Measurements from ENCODE around the gene PRICKLE2. TPM values are rescaled to one million over a fixed set of nuclear protein-coding genes. Genes with fewer than 3 reads are reported as not detected.

The PRICKLE2 gene
- total and polyA plus RNA-seq, 10 donors, result 0.27 to 11.4 (median 5.4) TPM

- DNase-seq, result no peak
- H3K36me3 ChIP-seq, result no peaks in the 10 kb centered on the region
- whole genome bisulfite sequencing, 5 donors, result 67 to 90% (median 84%) methylated on average over 3 of the region's 3 CpGs
Observed at GRCh38 chr3:64059484-64060175, 165.6 kb downstream of the PRICKLE2 start.

DNA sequence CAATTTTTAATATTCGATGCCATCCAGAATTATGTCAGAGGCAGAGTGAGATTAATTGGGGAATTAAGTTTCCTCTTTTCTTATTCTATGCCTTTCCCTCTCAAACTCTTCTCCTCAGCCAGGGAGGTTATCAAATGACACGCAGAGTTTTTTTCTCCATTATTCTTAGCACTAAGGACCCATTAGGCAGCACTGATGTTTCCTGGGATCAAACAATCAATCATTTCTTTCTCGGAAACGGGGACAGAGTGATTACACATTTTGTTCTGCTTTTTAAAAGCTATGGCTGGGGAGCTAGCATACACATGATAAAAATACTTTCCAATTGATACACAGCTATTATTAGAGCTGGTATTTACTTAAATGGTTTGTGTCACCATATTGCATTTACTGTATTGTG lies 166.7 kb downstream of the PRICKLE2 start:
- Histone ChIP-seq H3K27me3 (replicated peaks in 1 of 7) (peaks cover 0 to 3% (median 0%) of the 10 kb centered on the region in 7 donors), H3K4me3 (no peak overlapping the region), H3K9me3 (no peaks in the 10 kb centered on the region), H3K27ac (no peak overlapping the region), H3K36me3 (no peaks in the 10 kb centered on the region), H3K4me1 (no peaks in the 10 kb centered on the region)
- WGBS, 5 donors, result 19 to 44% (median 24%) methylated on average over 4 of the region's 4 CpGs
- TF ChIP-seq POLR2AphosphoS5 (IDR thresholded peaks at IDR 0.05), result no peak
- TF ChIP-seq, protein P1, sequence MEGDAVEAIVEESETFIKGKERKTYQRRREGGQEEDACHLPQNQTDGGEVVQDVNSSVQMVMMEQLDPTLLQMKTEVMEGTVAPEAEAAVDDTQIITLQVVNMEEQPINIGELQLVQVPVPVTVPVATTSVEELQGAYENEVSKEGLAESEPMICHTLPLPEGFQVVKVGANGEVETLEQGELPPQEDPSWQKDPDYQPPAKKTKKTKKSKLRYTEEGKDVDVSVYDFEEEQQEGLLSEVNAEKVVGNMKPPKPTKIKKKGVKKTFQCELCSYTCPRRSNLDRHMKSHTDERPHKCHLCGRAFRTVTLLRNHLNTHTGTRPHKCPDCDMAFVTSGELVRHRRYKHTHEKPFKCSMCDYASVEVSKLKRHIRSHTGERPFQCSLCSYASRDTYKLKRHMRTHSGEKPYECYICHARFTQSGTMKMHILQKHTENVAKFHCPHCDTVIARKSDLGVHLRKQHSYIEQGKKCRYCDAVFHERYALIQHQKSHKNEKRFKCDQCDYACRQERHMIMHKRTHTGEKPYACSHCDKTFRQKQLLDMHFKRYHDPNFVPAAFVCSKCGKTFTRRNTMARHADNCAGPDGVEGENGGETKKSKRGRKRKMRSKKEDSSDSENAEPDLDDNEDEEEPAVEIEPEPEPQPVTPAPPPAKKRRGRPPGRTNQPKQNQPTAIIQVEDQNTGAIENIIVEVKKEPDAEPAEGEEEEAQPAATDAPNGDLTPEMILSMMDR (IDR thresholded peaks at IDR 0.05 in 8 of 11, conservative IDR thresholded peaks at IDR 0.05 in 3 of 11), result no peak
- TF ChIP-seq POLR2A (IDR thresholded peaks at IDR 0.05), result no peak
- DNase-seq, result no peak
- intact Hi-C loops (cut with DNase I; ENCODE audit: low total_unique reads), result no loop called here

More at GRCh38 chr3:64059484-64060175, 165.6 kb downstream of the PRICKLE2 start:
- Histone ChIP-seq H3K4me1 (no peaks in the 10 kb centered on the region), H3K4me3 (no peak overlapping the region), H3K9me3 (no peaks in the 10 kb centered on the region), H3K27ac (no peak overlapping the region), H3K27me3 (replicated peaks in 1 of 7) (peaks cover 0 to 3% (median 0%) of the 10 kb centered on the region in 7 donors)
- intact Hi-C loops (cut with DNase I; ENCODE audit: low total_unique reads), result no loop called here
- TF ChIP-seq POLR2A (IDR thresholded peaks at IDR 0.05), result no peak
- no peak for TF ChIP-seq POLR2AphosphoS5 (IDR thresholded peaks at IDR 0.05)
- TF ChIP-seq, protein P1 (IDR thresholded peaks at IDR 0.05 in 8 of 11, conservative IDR thresholded peaks at IDR 0.05 in 3 of 11), result no peak

DNA sequence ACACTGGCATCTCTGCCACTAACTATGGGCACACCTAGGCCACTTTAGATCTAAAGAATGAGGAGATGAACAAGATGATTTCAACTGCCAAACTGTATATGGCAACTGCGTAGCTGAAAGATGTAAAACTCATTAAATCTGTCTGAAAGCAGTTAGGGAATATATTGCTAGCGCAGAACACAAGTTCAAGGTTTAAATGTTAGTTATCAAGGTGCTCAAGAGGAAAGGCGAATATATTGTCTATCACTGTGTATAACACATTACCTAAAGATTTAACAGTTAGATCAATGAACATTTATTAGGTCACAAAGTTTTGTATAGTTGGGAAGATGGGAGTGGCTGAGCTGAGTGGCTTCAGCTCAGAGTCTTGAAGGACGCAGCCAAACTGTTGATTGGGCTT lies 168.0 kb downstream of the PRICKLE2 start:
- intact Hi-C loops (cut with DNase I; ENCODE audit: low total_unique reads), result no loop called here
- no peak for DNase-seq
- Histone ChIP-seq H3K4me1 (no peaks in the 10 kb centered on the region), H3K9me3 (no peaks in the 10 kb centered on the region), H3K36me3 (no peaks in the 10 kb centered on the region), H3K27me3 (replicated peaks in 1 of 7) (peaks cover 0 to 3% (median 0%) of the 10 kb centered on the region in 7 donors), H3K4me3 (no peak overlapping the region), H3K27ac (no peak overlapping the region)
- no peak for TF ChIP-seq POLR2AphosphoS5 (IDR thresholded peaks at IDR 0.05)
- TF ChIP-seq, protein P1 (IDR thresholded peaks at IDR 0.05 in 8 of 11, conservative IDR thresholded peaks at IDR 0.05 in 3 of 11), result no peak
- WGBS, 5 donors, result 90 to 95% (median 93%) methylated on average over 4 of the region's 4 CpGs

DNA sequence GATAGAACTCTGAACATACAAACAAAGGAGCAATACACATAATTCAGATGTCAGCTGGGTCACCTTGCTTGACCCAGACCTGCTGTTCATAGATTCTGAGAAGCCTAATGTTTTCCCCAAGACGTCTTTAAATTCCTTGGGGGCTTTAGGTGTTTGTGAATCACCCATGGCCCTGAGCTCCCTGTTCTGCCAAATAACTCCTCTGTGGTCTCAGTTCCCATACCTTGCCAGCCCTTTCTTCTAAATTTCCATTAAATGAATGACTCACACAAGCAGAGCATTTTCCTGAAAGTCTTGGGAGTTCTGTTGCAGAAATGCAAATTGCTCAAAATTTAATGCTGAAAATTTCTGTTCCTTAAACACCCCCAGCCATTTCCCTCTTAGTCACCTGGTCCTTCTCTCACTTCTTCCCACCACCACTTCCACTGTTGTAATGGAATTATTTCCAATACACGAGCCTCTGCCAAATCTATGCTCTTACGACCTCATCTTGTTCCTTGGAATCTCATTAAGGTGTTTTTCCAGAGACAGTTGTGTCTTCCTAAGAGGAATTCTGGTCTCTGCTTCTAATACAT lies 168.6 kb downstream of the PRICKLE2 start:
- 65 to 80% (median 67%) methylated on average over 3 of the region's 3 CpGs for WGBS, 5 donors
- no peak overlapping the region for H3K27ac ChIP-seq
- TF ChIP-seq, protein P1 (IDR thresholded peaks at IDR 0.05 in 8 of 11, conservative IDR thresholded peaks at IDR 0.05 in 3 of 11), result no peak
- TF ChIP-seq POLR2A (IDR thresholded peaks at IDR 0.05) (no peak), POLR2AphosphoS5 (IDR thresholded peaks at IDR 0.05) (no peak)
- no peaks in the 10 kb centered on the region for H3K9me3 ChIP-seq
- no peaks in the 10 kb centered on the region for H3K36me3 ChIP-seq
- no peak overlapping the region for H3K4me3 ChIP-seq
- peaks cover 0 to 3% (median 0%) of the 10 kb centered on the region in 7 donors for H3K27me3 ChIP-seq (replicated peaks in 1 of 7)
- intact Hi-C loops (cut with DNase I; ENCODE audit: low total_unique reads), result no loop called here
- no peaks in the 10 kb centered on the region for H3K4me1 ChIP-seq
- DNase-seq, result no peak

Measured in spleen (tissue), 11 donors.